Calu3 (cell line): ENCODE data around the gene MGAT2. TPM values are rescaled to one million over a fixed set of nuclear protein-coding genes. Genes with fewer than 3 reads are reported as not detected.

ENCODE experiments used
- BruUV-seq: library from RNA; stranded (reverse); fragments of 400-500 nt; replicated peaks from 2 replicates; lab custom pipeline; 2021; lab: Mats Ljungman, UMichigan
- CTCF ChIA-PET: fragments of 300-600 bp; sonication (Branson Sonifier 250); formaldehyde crosslinking; loops from one replicate; lab custom pipeline; 2022; ENCODE audit warnings: antibody characterized with exemption; lab: Charles Lee
- DNase-seq: peaks from one replicate; pipeline ENCODE4 v3.0.0; 2022
- H3K27ac Mint-ChIP-seq: one replicate; pipeline ENCODE4 v1.8.0; 2022; ENCODE audit warnings: mixed read lengths; ENCODE audit not compliant: unreplicated experiment
- H3K27me3 Mint-ChIP-seq: one replicate; pipeline ENCODE4 v1.8.0; 2022; ENCODE audit warnings: mixed read lengths; ENCODE audit not compliant: unreplicated experiment
- H3K36me3 Mint-ChIP-seq: one replicate; pipeline ENCODE4 v1.8.0; 2022; ENCODE audit warnings: mild to moderate bottlenecking, moderate library complexity, mixed read lengths; ENCODE audit not compliant: insufficient read depth, unreplicated experiment
- H3K4me1 Mint-ChIP-seq: one replicate; pipeline ENCODE4 v1.8.0; 2022; ENCODE audit warnings: mild to moderate bottlenecking, low read depth, mixed read lengths; ENCODE audit not compliant: unreplicated experiment
- H3K4me3 Mint-ChIP-seq: one replicate; pipeline ENCODE4 v1.8.0; 2022; ENCODE audit warnings: mild to moderate bottlenecking, low read depth, moderate library complexity, mixed read lengths; ENCODE audit not compliant: unreplicated experiment
- H3K9me3 Mint-ChIP-seq: one replicate; pipeline ENCODE4 v1.8.0; 2022; ENCODE audit warnings: low read depth, mixed read lengths; ENCODE audit not compliant: unreplicated experiment
- CTCF ChIP-seq: fragments of 200-600 bp; IDR thresholded peaks from one replicate; pipeline ENCODE4 v1.8.0; 2022; ENCODE audit warnings: antibody characterized with exemption; ENCODE audit not compliant: unreplicated experiment
- intact Hi-C: fragments of 100-400 bp; cut with micrococcal nuclease; formaldehyde crosslinking; loops from one replicate; pipeline ENCODE4 v1.10.0; 2022; ENCODE audit not compliant: unreplicated experiment
- total RNA-seq: library from RNA; stranded (reverse); gene quantifications from 2 replicates; pipeline ENCODE4 v1.2.3, GENCODE V29; 2022

Gene MGAT2
- total RNA-seq, 1 experiment from 2014 or later, result 39.3 TPM

- intact Hi-C loops, result no loop called here
- no peak overlapping the region for H3K4me3 Mint-ChIP-seq
- H3K27ac Mint-ChIP-seq, result no peak overlapping the region
- CTCF ChIA-PET, result no interaction called here
- no TSS peak for BruUV-seq
- DNase-seq, result no peak
- H3K4me1 Mint-ChIP-seq, result no peaks in the 10 kb centered on the region
- no peaks in the 10 kb centered on the region for H3K9me3 Mint-ChIP-seq
- no peak for TF ChIP-seq CTCF
- peaks cover 12% of the 10 kb centered on the region for H3K36me3 Mint-ChIP-seq
- no peaks in the 10 kb centered on the region for H3K27me3 Mint-ChIP-seq
These were observed 8.3 kb upstream of the MGAT2 start for GRCh38 chr14:49612251-49612650.

GRCh38 chr14:49612671-49613070 is 7.9 kb upstream of the MGAT2 start:
- CTCF ChIA-PET, result no interaction called here
- no peak for DNase-seq
- Mint-ChIP-seq H3K9me3 (no peaks in the 10 kb centered on the region), H3K27me3 (no peaks in the 10 kb centered on the region), H3K4me1 (peaks cover 3% of the 10 kb centered on the region), H3K27ac (no peak overlapping the region), H3K36me3 (peaks cover 14% of the 10 kb centered on the region), H3K4me3 (no peak overlapping the region)
- intact Hi-C loops, result no loop called here
- no peak for TF ChIP-seq CTCF
- BruUV-seq, result no TSS peak

- Mint-ChIP-seq H3K4me1 (peaks cover 17% of the 10 kb centered on the region), H3K4me3 (no peak overlapping the region), H3K36me3 (peaks cover 24% of the 10 kb centered on the region), H3K9me3 (no peaks in the 10 kb centered on the region), H3K27ac (no peak overlapping the region), H3K27me3 (no peaks in the 10 kb centered on the region)
- BruUV-seq, result no TSS peak
- CTCF ChIA-PET, result no interaction called here
- no peak for TF ChIP-seq CTCF
- no peak for DNase-seq
- intact Hi-C loops, result no loop called here
These were observed 6.4 kb upstream of the MGAT2 start for GRCh38 chr14:49614196-49614595.

- H3K36me3 Mint-ChIP-seq, result peaks cover 40% of the 10 kb centered on the region
- H3K27ac Mint-ChIP-seq, result no peak overlapping the region
- H3K27me3 Mint-ChIP-seq, result no peaks in the 10 kb centered on the region
- H3K9me3 Mint-ChIP-seq, result no peaks in the 10 kb centered on the region
- no peak overlapping the region for H3K4me3 Mint-ChIP-seq
- H3K4me1 Mint-ChIP-seq, result peaks cover 17% of the 10 kb centered on the region
- intact Hi-C loops, result no loop called here
- CTCF ChIA-PET, result no interaction called here
- BruUV-seq, result no TSS peak
- no peak for TF ChIP-seq CTCF
- no peak for DNase-seq
These were observed 4.8 kb upstream of the MGAT2 start for GRCh38 chr14:49615776-49616175.
